ENCODE results near the gene FREM3.

GRCh38 chr4:143726714-143727113, 26.2 kb upstream of the FREM3 start:
- TF ChIP-seq EZH2 (IDR thresholded peaks at IDR 0.05) (no peak), EZH2phosphoT487 (IDR thresholded peaks at IDR 0.05) (no peak)
- TF ChIP-seq, protein P1, sequence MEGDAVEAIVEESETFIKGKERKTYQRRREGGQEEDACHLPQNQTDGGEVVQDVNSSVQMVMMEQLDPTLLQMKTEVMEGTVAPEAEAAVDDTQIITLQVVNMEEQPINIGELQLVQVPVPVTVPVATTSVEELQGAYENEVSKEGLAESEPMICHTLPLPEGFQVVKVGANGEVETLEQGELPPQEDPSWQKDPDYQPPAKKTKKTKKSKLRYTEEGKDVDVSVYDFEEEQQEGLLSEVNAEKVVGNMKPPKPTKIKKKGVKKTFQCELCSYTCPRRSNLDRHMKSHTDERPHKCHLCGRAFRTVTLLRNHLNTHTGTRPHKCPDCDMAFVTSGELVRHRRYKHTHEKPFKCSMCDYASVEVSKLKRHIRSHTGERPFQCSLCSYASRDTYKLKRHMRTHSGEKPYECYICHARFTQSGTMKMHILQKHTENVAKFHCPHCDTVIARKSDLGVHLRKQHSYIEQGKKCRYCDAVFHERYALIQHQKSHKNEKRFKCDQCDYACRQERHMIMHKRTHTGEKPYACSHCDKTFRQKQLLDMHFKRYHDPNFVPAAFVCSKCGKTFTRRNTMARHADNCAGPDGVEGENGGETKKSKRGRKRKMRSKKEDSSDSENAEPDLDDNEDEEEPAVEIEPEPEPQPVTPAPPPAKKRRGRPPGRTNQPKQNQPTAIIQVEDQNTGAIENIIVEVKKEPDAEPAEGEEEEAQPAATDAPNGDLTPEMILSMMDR (IDR thresholded peaks at IDR 0.05): no peak
